Measurements from ENCODE around the gene WNT7A.
A peak's percentile ranks its signal among the peaks of the same experiment; 100 is the strongest.

Gene WNT7A

DNA sequence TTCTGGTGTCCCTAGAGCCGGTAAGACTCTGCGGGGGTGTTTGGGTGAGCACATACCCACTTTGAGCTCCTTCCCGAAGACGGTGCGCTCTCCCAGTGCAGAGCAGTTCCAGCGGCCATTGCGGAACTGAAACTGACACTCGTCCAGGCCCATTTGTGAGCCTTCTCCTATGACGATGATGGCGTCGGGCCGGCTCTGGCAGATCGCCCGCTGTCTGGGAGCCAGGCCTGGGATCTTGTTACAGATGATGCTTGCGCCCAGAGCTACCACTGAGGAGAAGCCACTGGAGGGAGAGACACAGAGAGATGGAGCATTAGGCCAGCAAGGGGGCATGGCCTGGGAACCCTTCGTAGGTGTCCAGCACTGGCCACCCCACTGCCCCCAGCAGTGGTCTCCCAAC is 5.0 kb downstream of the WNT7A start:
- no peak overlapping the region for H3K27ac ChIP-seq (ENCODE audit: insufficient read depth, low read length, poor library complexity, severe bottlenecking)
- no peaks in the 10 kb centered on the region for H3K9me3 ChIP-seq (ENCODE audit: control insufficient read depth, low read length)
- DNase-seq: no peak
- no peaks in the 10 kb centered on the region for H3K27me3 ChIP-seq (replicated peaks; ENCODE audit: control insufficient read depth, insufficient read depth, low read length, poor library complexity, severe bottlenecking)
- H3K4me3 ChIP-seq (ENCODE audit: insufficient read depth, low read depth, low read length, poor library complexity, severe bottlenecking): no peak overlapping the region
- peaks cover 11% of the 10 kb centered on the region for H3K4me1 ChIP-seq (ENCODE audit: control insufficient read depth, insufficient read depth, low read length, poor library complexity, severe bottlenecking)
- peaks cover 17% of the 10 kb centered on the region for H3K36me3 ChIP-seq (ENCODE audit: control insufficient read depth, insufficient read depth, low read length)

- Histone ChIP-seq H3K9me3 (ENCODE audit: control insufficient read depth, low read length) (no peaks in the 10 kb centered on the region), H3K4me3 (ENCODE audit: insufficient read depth, low read depth, low read length, poor library complexity, severe bottlenecking) (no peak overlapping the region)
Observed at GRCh38 chr3:13873818-13874217, 6.1 kb downstream of the WNT7A start.

DNA sequence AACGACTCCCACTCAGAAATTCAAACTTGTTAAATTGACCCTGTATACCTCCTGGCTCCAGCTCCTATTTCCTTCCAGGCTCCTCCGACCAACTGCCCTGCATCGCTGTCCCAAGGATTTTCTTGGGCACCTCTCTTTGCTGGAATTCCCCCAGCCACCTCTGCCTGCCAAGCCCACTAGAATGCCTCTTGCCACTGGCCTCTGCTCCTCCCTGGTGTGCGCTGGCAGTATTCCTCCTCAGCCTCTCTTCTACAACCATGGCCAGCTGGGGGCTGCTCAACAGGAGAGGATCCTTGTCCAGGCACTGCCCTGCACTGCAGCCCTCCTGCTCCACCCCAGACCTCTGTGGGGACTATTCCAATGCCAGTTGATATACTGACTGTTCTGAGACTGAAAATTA is 7.4 kb downstream of the WNT7A start:
- H3K9me3 ChIP-seq (ENCODE audit: control insufficient read depth, low read length): no peaks in the 10 kb centered on the region
- H3K4me3 ChIP-seq (ENCODE audit: insufficient read depth, low read depth, low read length, poor library complexity, severe bottlenecking): no peak overlapping the region
- H3K27ac ChIP-seq (ENCODE audit: insufficient read depth, low read length, poor library complexity, severe bottlenecking): no peak overlapping the region
- H3K27me3 ChIP-seq (replicated peaks; ENCODE audit: control insufficient read depth, insufficient read depth, low read length, poor library complexity, severe bottlenecking): no peaks in the 10 kb centered on the region
- peaks cover 20% of the 10 kb centered on the region for H3K4me1 ChIP-seq (ENCODE audit: control insufficient read depth, insufficient read depth, low read length, poor library complexity, severe bottlenecking)
- DNase-seq: no peak
- peaks cover 17% of the 10 kb centered on the region for H3K36me3 ChIP-seq (ENCODE audit: control insufficient read depth, insufficient read depth, low read length)

More at GRCh38 chr3:13873818-13874217, 6.1 kb downstream of the WNT7A start:
- no peak overlapping the region for H3K27ac ChIP-seq (ENCODE audit: insufficient read depth, low read length, poor library complexity, severe bottlenecking)
- H3K4me1 ChIP-seq (ENCODE audit: control insufficient read depth, insufficient read depth, low read length, poor library complexity, severe bottlenecking): peaks cover 15% of the 10 kb centered on the region
- H3K27me3 ChIP-seq (replicated peaks; ENCODE audit: control insufficient read depth, insufficient read depth, low read length, poor library complexity, severe bottlenecking): no peaks in the 10 kb centered on the region
- no peak for DNase-seq
- H3K36me3 ChIP-seq (ENCODE audit: control insufficient read depth, insufficient read depth, low read length): peaks cover 17% of the 10 kb centered on the region

GRCh38 chr3:13871791-13872190 is 8.1 kb downstream of the WNT7A start:
- no peaks in the 10 kb centered on the region for H3K27me3 ChIP-seq (replicated peaks; ENCODE audit: control insufficient read depth, insufficient read depth, low read length, poor library complexity, severe bottlenecking)
- H3K9me3 ChIP-seq (ENCODE audit: control insufficient read depth, low read length): no peaks in the 10 kb centered on the region
- peaks cover 26% of the 10 kb centered on the region for H3K4me1 ChIP-seq (ENCODE audit: control insufficient read depth, insufficient read depth, low read length, poor library complexity, severe bottlenecking)
- no peak overlapping the region for H3K4me3 ChIP-seq (ENCODE audit: insufficient read depth, low read depth, low read length, poor library complexity, severe bottlenecking)
- H3K36me3 ChIP-seq (ENCODE audit: control insufficient read depth, insufficient read depth, low read length): peaks cover 17% of the 10 kb centered on the region
- H3K27ac ChIP-seq (ENCODE audit: insufficient read depth, low read length, poor library complexity, severe bottlenecking): no peak overlapping the region
- DNase-seq: no peak

DNA sequence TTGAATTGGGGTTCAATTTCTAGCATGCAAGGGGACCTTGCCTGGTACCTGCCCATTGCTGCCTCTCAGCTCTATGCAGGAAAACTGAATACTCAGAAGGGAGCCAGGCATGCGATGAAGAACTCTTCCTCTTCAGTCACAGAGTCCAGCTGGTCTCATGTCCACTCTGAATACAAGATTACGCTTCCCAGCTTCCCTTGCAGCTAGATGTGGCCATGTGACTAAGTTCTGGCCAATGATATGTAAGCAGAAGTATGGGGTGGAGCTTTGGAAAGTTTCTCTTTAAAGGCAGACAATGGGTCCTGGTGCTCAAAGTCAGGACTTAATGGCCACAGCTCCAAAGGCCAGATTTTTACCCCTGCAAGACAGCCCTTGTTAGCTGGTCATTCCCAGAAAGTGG is 9.0 kb downstream of the WNT7A start:
- no peak overlapping the region for H3K4me3 ChIP-seq (ENCODE audit: insufficient read depth, low read depth, low read length, poor library complexity, severe bottlenecking)

GRCh38 chr3:13869761-13870343 is 10.0 kb downstream of the WNT7A start:
- Histone ChIP-seq H3K27me3 (replicated peaks; ENCODE audit: control insufficient read depth, insufficient read depth, low read length, poor library complexity, severe bottlenecking) (no peaks in the 10 kb centered on the region), H3K4me3 (ENCODE audit: insufficient read depth, low read depth, low read length, poor library complexity, severe bottlenecking) (no peak overlapping the region), H3K27ac (ENCODE audit: insufficient read depth, low read length, poor library complexity, severe bottlenecking) (peak overlapping the region; percentile 16), H3K4me1 (ENCODE audit: control insufficient read depth, insufficient read depth, low read length, poor library complexity, severe bottlenecking) (peaks cover 46% of the 10 kb centered on the region), H3K36me3 (ENCODE audit: control insufficient read depth, insufficient read depth, low read length) (peaks cover 17% of the 10 kb centered on the region), H3K9me3 (ENCODE audit: control insufficient read depth, low read length) (no peaks in the 10 kb centered on the region)
- DNase-seq: no peak

More for the DNA sequence above, 9.0 kb downstream of the WNT7A start:
- H3K27ac ChIP-seq (ENCODE audit: insufficient read depth, low read length, poor library complexity, severe bottlenecking): no peak overlapping the region
- no peak for DNase-seq
- H3K9me3 ChIP-seq (ENCODE audit: control insufficient read depth, low read length): no peaks in the 10 kb centered on the region
- no peaks in the 10 kb centered on the region for H3K27me3 ChIP-seq (replicated peaks; ENCODE audit: control insufficient read depth, insufficient read depth, low read length, poor library complexity, severe bottlenecking)
- peaks cover 17% of the 10 kb centered on the region for H3K36me3 ChIP-seq (ENCODE audit: control insufficient read depth, insufficient read depth, low read length)
- H3K4me1 ChIP-seq (ENCODE audit: control insufficient read depth, insufficient read depth, low read length, poor library complexity, severe bottlenecking): peaks cover 35% of the 10 kb centered on the region

DNA sequence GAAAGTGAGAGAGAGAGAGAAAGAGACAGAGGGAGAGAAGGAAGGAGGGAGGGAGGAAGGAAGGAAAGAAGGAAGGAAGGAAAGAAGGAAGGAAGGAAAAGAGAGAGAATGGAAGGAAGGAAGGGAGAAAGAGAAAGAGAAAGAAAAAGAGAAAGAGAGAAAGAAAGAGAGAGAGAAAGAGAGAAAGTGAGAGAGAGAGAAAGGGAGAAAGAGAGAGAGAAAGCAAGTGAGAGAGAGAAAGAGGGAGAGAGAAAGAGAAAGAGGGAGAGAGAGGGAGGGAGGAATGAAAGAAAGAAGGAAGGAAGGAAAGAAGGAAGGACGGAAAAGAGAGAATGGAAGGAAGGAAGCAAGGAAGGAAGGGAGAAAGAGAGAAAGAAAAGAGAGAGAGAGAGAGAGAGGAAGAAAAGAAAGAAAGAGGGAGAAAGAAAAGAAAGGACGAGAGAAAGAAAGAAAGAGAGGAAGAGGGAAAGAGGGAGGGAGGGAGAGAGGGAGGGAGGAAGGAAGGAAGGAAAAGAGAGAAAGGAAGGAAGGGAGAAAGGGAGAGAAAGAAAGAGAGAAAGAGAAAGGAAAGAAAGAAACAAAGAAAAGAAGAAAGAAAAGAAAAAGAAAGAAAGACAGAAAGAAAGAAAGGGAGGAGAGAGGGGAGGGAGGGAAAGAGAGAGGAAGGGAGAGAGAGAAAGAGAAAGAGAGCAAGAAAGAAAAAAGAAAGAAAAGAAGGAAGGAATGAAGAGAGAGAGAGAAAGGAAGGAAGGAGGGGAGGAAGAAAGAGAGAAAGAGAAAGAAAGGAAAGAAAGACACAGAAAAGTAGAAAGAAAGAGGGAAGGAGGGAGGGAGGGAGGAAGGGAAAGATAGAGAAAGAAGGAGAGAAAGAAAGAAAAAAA is 10.8 kb downstream of the WNT7A start:
- peaks cover 52% of the 10 kb centered on the region for H3K4me1 ChIP-seq (ENCODE audit: control insufficient read depth, insufficient read depth, low read length, poor library complexity, severe bottlenecking)
- no peaks in the 10 kb centered on the region for H3K27me3 ChIP-seq (replicated peaks; ENCODE audit: control insufficient read depth, insufficient read depth, low read length, poor library complexity, severe bottlenecking)
- peak overlapping the region; percentile 45 for H3K27ac ChIP-seq (ENCODE audit: insufficient read depth, low read length, poor library complexity, severe bottlenecking)
- H3K4me3 ChIP-seq (ENCODE audit: insufficient read depth, low read depth, low read length, poor library complexity, severe bottlenecking): no peak overlapping the region
- peaks cover 14% of the 10 kb centered on the region for H3K36me3 ChIP-seq (ENCODE audit: control insufficient read depth, insufficient read depth, low read length)
- DNase-seq: no peak
- no peaks in the 10 kb centered on the region for H3K9me3 ChIP-seq (ENCODE audit: control insufficient read depth, low read length)

- Histone ChIP-seq H3K27me3 (replicated peaks; ENCODE audit: control insufficient read depth, insufficient read depth, low read length, poor library complexity, severe bottlenecking) (no peaks in the 10 kb centered on the region), H3K9me3 (ENCODE audit: control insufficient read depth, low read length) (no peaks in the 10 kb centered on the region), H3K4me3 (ENCODE audit: insufficient read depth, low read depth, low read length, poor library complexity, severe bottlenecking) (no peak overlapping the region), H3K36me3 (ENCODE audit: control insufficient read depth, insufficient read depth, low read length) (peaks cover 14% of the 10 kb centered on the region), H3K4me1 (ENCODE audit: control insufficient read depth, insufficient read depth, low read length, poor library complexity, severe bottlenecking) (peaks cover 52% of the 10 kb centered on the region), H3K27ac (ENCODE audit: insufficient read depth, low read length, poor library complexity, severe bottlenecking) (peak overlapping the region; percentile 74)
- no peak for DNase-seq
Observed at GRCh38 chr3:13867732-13868131, 12.1 kb downstream of the WNT7A start.

GRCh38 chr3:13866041-13866965 is 13.6 kb downstream of the WNT7A start:
- Histone ChIP-seq H3K27me3 (replicated peaks; ENCODE audit: control insufficient read depth, insufficient read depth, low read length, poor library complexity, severe bottlenecking) (no peaks in the 10 kb centered on the region), H3K4me1 (ENCODE audit: control insufficient read depth, insufficient read depth, low read length, poor library complexity, severe bottlenecking) (peaks cover 52% of the 10 kb centered on the region), H3K9me3 (ENCODE audit: control insufficient read depth, low read length) (no peaks in the 10 kb centered on the region), H3K4me3 (ENCODE audit: insufficient read depth, low read depth, low read length, poor library complexity, severe bottlenecking) (no peak overlapping the region), H3K36me3 (ENCODE audit: control insufficient read depth, insufficient read depth, low read length) (peaks cover 17% of the 10 kb centered on the region), H3K27ac (ENCODE audit: insufficient read depth, low read length, poor library complexity, severe bottlenecking) (peak overlapping the region; percentile 74)
- DNase-seq: peak in 2 of 3 donors; percentile 39 to 65
